Prostate gland (tissue), 2 donors: ENCODE results near the gene FAM118B. TPM values are rescaled to one million over a fixed set of nuclear protein-coding genes. Genes with fewer than 3 reads are reported as not detected.

Source experiments
- DNase-seq: peaks from one replicate; pipeline ENCODE4 v3.0.0-alpha.2; 2019; ENCODE audit warnings: low spot score
- H3K27ac ChIP-seq, 2 donors: fragments of 200-600 bp; sonication (generic); 2 replicates each; pipeline ENCODE4 v1.5.1; 2017 to 2019
- H3K27me3 ChIP-seq: fragments of 200-600 bp; sonication (generic); replicated peaks from 2 replicates; pipeline ENCODE4 v1.5.1; 2019; ENCODE audit not compliant: insufficient read depth
- H3K36me3 ChIP-seq, 2 donors: fragments of 200-600 bp; sonication (generic); 1 replicate in 1 of 2; 2 replicates in 1 of 2; pipeline versions ENCODE4 v1.5.1 to v1.8.1; 2017 to 2019
- H3K4me1 ChIP-seq: fragments of 200-600 bp; sonication (generic); replicated peaks from 2 replicates; pipeline ENCODE4 v1.5.1; 2019
- H3K4me3 ChIP-seq, 2 donors: fragments of 200-600 bp; sonication (generic); 2 replicates each; pipeline ENCODE4 v1.5.1; 2017 to 2019
- H3K9me3 ChIP-seq: fragments of 200-600 bp; sonication (generic); 2 replicates; pipeline ENCODE4 v1.5.1; 2017
- POLR2A ChIP-seq: fragments of 450-650 bp; IDR thresholded peaks from one replicate; pipeline ENCODE4 v1.6.1; 2016; ENCODE audit warnings: antibody characterized with exemption, mild to moderate bottlenecking
- POLR2AphosphoS5 ChIP-seq: sonication (generic); formaldehyde crosslinking; IDR thresholded peaks from one replicate; pipeline ENCODE4 v1.6.1; 2017; ENCODE audit warnings: antibody characterized with exemption
- WGBS: methylation state at CpG from one replicate; pipeline ENCODE4 v1.1.5; 2018; 5-methylcytosine and 5-hydroxymethylcytosine counted together
- intact Hi-C: fragments of 100-400 bp; cut with DNase I; formaldehyde crosslinking; loops from one replicate; pipeline ENCODE4 v1.14.2; 2022
- small RNA-seq, 2 donors: library from RNA; depleted of rRNA; stranded (forward); fragments of <200 nt; gene quantifications; one replicate each; pipeline ENCODE3, GENCODE V24; 2016
- total RNA-seq, 2 donors: library from RNA; depleted of rRNA; stranded (reverse); fragments of >200 nt; gene quantifications; one replicate each; pipeline ENCODE4 v1.1.0, GENCODE V29; 2016
- TF ChIP-seq, protein P1 (sequence below), 4 experiments: fragments of 200-600 bp in 2 of 4; fragments of 450-650 bp in 2 of 4; sonication (generic) in 2 of 4; IDR thresholded peaks; 1 replicate in 3 of 4; 2 replicates in 1 of 4; pipeline ENCODE4 v1.5.1; 2016 to 2019; ENCODE audit warnings: antibody characterized with exemption in 4 of 4, mild to moderate bottlenecking in 2 of 4, moderate library complexity in 2 of 4

The FAM118B gene
- total RNA-seq, 2 donors from 2014 or later, result 18.9 to 21.7 TPM

DNA sequence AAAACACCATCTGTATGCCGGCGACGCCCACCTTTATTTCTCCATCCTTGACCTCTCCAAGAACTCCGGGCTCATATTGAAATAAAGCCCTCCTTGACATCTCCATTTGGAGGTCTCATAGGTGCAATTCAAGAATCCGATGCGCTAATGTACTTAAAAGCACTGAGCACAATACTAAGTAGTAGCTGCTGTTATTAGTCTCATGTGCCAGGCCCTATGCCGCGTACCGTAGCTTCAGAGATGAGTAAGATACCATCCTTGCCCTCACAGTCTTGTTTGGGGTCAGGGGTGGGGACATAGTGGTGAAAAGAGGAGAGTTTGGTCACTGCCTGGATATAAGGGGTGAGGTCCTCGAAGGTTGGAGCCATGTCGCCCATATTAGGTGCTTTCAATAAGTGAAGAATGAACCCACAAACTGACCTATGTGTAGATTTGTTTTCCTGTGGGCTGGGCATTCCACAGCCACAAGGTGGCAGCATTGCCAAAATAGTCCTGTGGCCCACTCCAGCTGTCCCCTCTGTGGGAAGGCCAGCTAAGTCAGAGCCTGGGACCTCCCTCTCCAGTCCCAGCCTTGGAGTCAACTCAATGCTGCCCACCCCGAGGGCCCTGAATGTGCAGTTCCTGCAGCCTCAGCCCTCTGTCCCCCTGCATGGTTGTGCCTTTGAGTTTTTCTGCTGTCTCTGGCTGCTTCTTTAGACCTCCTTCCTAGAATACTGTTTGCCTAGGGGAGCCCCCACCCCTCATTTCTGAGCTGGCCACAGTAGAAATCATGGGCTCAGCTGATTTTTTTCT is 98.8 kb downstream of the FAM118B start:
- H3K9me3 ChIP-seq, result no peaks in the 10 kb centered on the region
- WGBS, result 71% methylated on average over 12 of the region's 12 CpGs
- no peaks in the 10 kb centered on the region for H3K36me3 ChIP-seq
- DNase-seq, result peak; percentile 72
- H3K27ac ChIP-seq, result no peak overlapping the region
- intact Hi-C loops, result loop anchor here (2.0 to 10.0 kb wide), 2 partner anchors 170 to 674 kb away; no protein-coding TSS in a partner anchor
- no peak overlapping the region for H3K4me3 ChIP-seq
- no peak for TF ChIP-seq POLR2A
- TF ChIP-seq POLR2AphosphoS5, result peak; percentile 35
- TF ChIP-seq, protein P1, sequence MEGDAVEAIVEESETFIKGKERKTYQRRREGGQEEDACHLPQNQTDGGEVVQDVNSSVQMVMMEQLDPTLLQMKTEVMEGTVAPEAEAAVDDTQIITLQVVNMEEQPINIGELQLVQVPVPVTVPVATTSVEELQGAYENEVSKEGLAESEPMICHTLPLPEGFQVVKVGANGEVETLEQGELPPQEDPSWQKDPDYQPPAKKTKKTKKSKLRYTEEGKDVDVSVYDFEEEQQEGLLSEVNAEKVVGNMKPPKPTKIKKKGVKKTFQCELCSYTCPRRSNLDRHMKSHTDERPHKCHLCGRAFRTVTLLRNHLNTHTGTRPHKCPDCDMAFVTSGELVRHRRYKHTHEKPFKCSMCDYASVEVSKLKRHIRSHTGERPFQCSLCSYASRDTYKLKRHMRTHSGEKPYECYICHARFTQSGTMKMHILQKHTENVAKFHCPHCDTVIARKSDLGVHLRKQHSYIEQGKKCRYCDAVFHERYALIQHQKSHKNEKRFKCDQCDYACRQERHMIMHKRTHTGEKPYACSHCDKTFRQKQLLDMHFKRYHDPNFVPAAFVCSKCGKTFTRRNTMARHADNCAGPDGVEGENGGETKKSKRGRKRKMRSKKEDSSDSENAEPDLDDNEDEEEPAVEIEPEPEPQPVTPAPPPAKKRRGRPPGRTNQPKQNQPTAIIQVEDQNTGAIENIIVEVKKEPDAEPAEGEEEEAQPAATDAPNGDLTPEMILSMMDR (IDR thresholded peaks at IDR 0.05), result peak; percentile 75 to 91 (median 86)
- no peaks in the 10 kb centered on the region for H3K4me1 ChIP-seq
- no peaks in the 10 kb centered on the region for H3K27me3 ChIP-seq

DNA sequence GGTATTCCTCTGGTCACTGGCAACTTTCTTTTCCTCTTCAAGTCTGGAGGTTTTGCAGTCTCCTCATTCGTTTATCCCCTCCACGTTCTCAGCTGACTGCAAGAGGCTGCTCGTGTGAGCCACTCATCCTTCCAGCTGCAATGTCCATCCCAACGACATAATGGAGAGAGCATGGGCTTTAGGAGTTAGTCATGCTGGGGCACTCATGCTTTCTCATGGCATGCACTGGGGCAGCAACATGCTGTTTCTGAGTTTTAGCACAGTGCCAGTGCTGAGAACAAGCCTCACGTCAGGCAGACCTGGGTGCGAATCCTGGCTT is 99.4 kb downstream of the FAM118B start:
- Histone ChIP-seq H3K4me3 (no peak overlapping the region), H3K9me3 (no peaks in the 10 kb centered on the region), H3K27ac (no peak overlapping the region), H3K36me3 (no peaks in the 10 kb centered on the region), H3K27me3 (no peaks in the 10 kb centered on the region), H3K4me1 (no peaks in the 10 kb centered on the region)
- intact Hi-C loops, result loop anchor here (2.0 to 10.0 kb wide), 2 partner anchors 170 to 674 kb away; no protein-coding TSS in a partner anchor
- no peak for TF ChIP-seq POLR2AphosphoS5
- TF ChIP-seq POLR2A, result no peak
- TF ChIP-seq, protein P1 (IDR thresholded peaks at IDR 0.05), result no peak
- no peak for DNase-seq
- WGBS, result 71% methylated on average over 6 of the region's 6 CpGs

DNA sequence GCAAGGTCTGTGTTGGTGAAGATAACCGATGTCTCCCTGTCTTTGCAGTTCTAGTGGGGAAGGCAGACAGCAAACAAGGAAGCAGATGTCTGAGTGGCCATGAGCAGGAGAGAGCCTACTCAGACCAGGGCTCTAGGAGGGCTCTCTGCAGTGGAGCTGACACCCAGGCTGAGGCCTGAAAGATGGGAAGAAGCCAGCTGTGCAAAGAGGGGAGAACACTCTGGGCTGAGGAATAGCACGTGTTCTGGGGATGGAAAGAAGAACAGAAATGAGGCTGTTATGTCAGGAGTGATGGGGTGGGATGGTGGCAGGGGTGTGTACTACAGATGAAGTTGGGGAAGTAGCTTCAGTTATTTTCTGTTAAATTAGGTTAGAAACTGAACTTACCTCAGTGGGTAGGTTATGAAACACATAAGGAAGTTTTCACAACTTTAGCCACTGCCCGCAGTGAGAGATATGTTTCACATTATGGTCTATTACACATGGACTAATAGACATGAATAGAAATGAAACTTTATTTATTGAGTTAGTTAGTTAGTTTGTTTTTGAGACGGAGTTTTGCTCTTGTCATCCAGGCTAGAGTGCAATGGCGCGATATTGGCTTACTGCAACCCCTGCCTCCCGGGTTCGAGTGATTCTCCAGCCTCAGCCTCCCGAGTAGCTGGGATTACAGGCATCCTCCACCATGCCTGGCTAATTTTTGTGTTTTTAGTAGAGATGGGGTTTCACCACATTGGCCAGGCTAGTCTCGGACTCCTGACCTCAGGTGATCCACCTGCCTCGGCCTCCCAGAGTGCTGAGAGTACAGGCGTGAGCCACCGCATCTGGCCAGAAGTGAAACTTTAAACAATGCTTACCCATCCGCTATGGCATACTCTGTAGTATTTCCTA is 100.1 kb downstream of the FAM118B start:
- Histone ChIP-seq H3K4me3 (no peak overlapping the region), H3K27me3 (no peaks in the 10 kb centered on the region), H3K27ac (no peak overlapping the region), H3K9me3 (no peaks in the 10 kb centered on the region), H3K36me3 (no peaks in the 10 kb centered on the region), H3K4me1 (no peaks in the 10 kb centered on the region)
- intact Hi-C loops, result loop anchor here (2.0 to 10.0 kb wide), 2 partner anchors 169 to 673 kb away; no protein-coding TSS in a partner anchor
- DNase-seq, result no peak
- 90% methylated on average over 14 of the region's 14 CpGs for WGBS
- TF ChIP-seq POLR2A (no peak), POLR2AphosphoS5 (no peak)
- TF ChIP-seq, protein P1 (IDR thresholded peaks at IDR 0.05), result no peak

Small RNAs within 50 kb of the gene (small RNA-seq; reads per million reads assigned to genes)
- 0 reads per million in 2 donors for gene AP001893.2
- gene RN7SL351P, result 0 reads per million in 2 donors
- gene RNU4-86P, result 0 reads per million in 2 donors

Other genes with a start within 250 kb of the FAM118B start
- 10 to 100 TPM in 1 of 2 donors, 1 to 10 TPM in 1; 9.8 to 26.9 TPM for gene CDON, start 148.9 kb upstream of the FAM118B start, total RNA-seq
- 10 to 100 TPM; 13.0 to 29.7 TPM for gene RPUSD4, start 132 bp upstream of the FAM118B start, total RNA-seq
- gene SRPRA, start 57.1 kb downstream of the FAM118B start, total RNA-seq, result 100 to 1,000 TPM; 141 to 154 TPM
- gene FOXRED1, start 57.4 kb downstream of the FAM118B start, total RNA-seq, result 10 to 100 TPM; 23.9 to 44.0 TPM
- 10 to 100 TPM; 15.2 to 19.9 TPM for gene TIRAP, start 71.3 kb downstream of the FAM118B start, total RNA-seq
- 10 to 100 TPM; 12.6 to 17.5 TPM for gene DCPS, start 92.3 kb downstream of the FAM118B start, total RNA-seq
- gene ST3GAL4, start 143.9 kb downstream of the FAM118B start, total RNA-seq, result 100 to 1,000 TPM in 1 of 2 donors, 10 to 100 TPM in 1; 29.2 to 192 TPM